Hepatocyte (in vitro differentiated cells): ENCODE results near the gene POC1A. TPM values are rescaled to one million over a fixed set of nuclear protein-coding genes. Genes with fewer than 3 reads are reported as not detected.
"Not testable (repeated sequence)": the region's sequence is repeated elsewhere in the genome, so short reads cannot be mapped to it uniquely, and the experiment has no call there.

Experiments used
- DNase-seq: peaks from one replicate; pipeline ENCODE4 v3.0.0-alpha.2; 2016; ENCODE audit warnings: low spot score
- H2AFZ ChIP-seq: fragments of 200-600 bp; sonication (generic); 2 replicates; pipeline ENCODE4 v1.6.0; 2016; ENCODE audit warnings: antibody characterized with exemption, mild to moderate bottlenecking
- H3K27ac ChIP-seq: fragments of 200-600 bp; sonication (generic); 2 replicates; pipeline ENCODE4 v1.5.1; 2016; ENCODE audit warnings: mild to moderate bottlenecking
- H3K27me3 ChIP-seq: fragments of 200-600 bp; sonication (generic); 2 replicates; pipeline ENCODE4 v1.6.1; 2016
- H3K36me3 ChIP-seq: fragments of 200-600 bp; sonication (generic); replicated peaks from 2 replicates; pipeline ENCODE4 v1.5.1; 2016; ENCODE audit warnings: low read depth; ENCODE audit not compliant: insufficient read depth
- H3K4me1 ChIP-seq: fragments of 200-600 bp; sonication (generic); 2 replicates; pipeline ENCODE4 v1.5.1; 2016; ENCODE audit warnings: mild to moderate bottlenecking, moderate library complexity; ENCODE audit not compliant: insufficient read depth
- H3K4me2 ChIP-seq: fragments of 200-600 bp; sonication (generic); 2 replicates; pipeline ENCODE4 v1.6.0; 2016
- H3K4me3 ChIP-seq: fragments of 200-600 bp; sonication (generic); 2 replicates; pipeline ENCODE4 v1.5.1; 2016; ENCODE audit warnings: mild to moderate bottlenecking
- H3K79me2 ChIP-seq: fragments of 200-600 bp; sonication (generic); 2 replicates; pipeline ENCODE4 v1.6.0; 2017; ENCODE audit warnings: mild to moderate bottlenecking
- H3K9me2 ChIP-seq: fragments of 200-600 bp; sonication (generic); replicated peaks from 2 replicates; pipeline ENCODE4 v1.6.0; 2017; ENCODE audit warnings: mild to moderate bottlenecking; ENCODE audit not compliant: insufficient read depth
- H3K9me3 ChIP-seq: fragments of 200-600 bp; sonication (generic); 2 replicates; pipeline ENCODE4 v1.5.1; 2016; ENCODE audit warnings: low read depth, mild to moderate bottlenecking
- H4K20me1 ChIP-seq: fragments of 200-600 bp; sonication (generic); 2 replicates; pipeline ENCODE4 v1.6.0; 2016; ENCODE audit warnings: mild to moderate bottlenecking; ENCODE audit not compliant: insufficient read depth, poor library complexity, severe bottlenecking
- CTCF ChIP-seq: fragments of 200-600 bp; sonication (generic); IDR thresholded peaks from 2 replicates; pipeline ENCODE4 v1.5.1; 2016; ENCODE audit warnings: antibody characterized with exemption, mild to moderate bottlenecking; ENCODE audit not compliant: poor library complexity
- EZH2 ChIP-seq: fragments of 200-600 bp; sonication (generic); IDR thresholded peaks from 2 replicates; pipeline ENCODE4 v1.6.1; 2016; ENCODE audit warnings: antibody characterized with exemption, mild to moderate bottlenecking, borderline replicate concordance
- EZH2phosphoT487 ChIP-seq: fragments of 200-600 bp; sonication (generic); IDR thresholded peaks from one replicate; pipeline ENCODE4 v1.6.1; 2018; ENCODE audit warnings: antibody characterized with exemption, mild to moderate bottlenecking, low read depth, moderate library complexity; ENCODE audit not compliant: unreplicated experiment, severe bottlenecking
- WGBS: methylation state at CpG from one replicate; pipeline ENCODE4 v1.1.6; 2016; ENCODE audit warnings: low lambda C conversion rate; ENCODE audit errors: missing lambda C conversion rate; 5-methylcytosine and 5-hydroxymethylcytosine counted together
- polyA plus RNA-seq: library from polyadenylated mRNA; unstranded; fragments of >200 nt; fragmentation: Nextera tagmentation; extraction: Ambion mirVana; gene quantifications from 2 replicates; pipeline ENCODE4 v1.2.1, GENCODE V29; 2016
- total RNA-seq: library from RNA; depleted of rRNA; stranded (reverse); fragments of >200 nt; gene quantifications from 2 replicates; pipeline ENCODE4 v1.2.3, GENCODE V29; 2014

Gene POC1A
- total and polyA plus RNA-seq, 2 experiments from 2014 or later, result 2.6 to 3.7 TPM

- Histone ChIP-seq H4K20me1 (no peaks in the 10 kb centered on the region), H3K9me2 (no peaks in the 10 kb centered on the region), H3K4me1 (peaks cover 21% of the 10 kb centered on the region), H3K27ac (peak overlapping the region; percentile 31), H2AFZ (no peak overlapping the region), H3K4me3 (no peak overlapping the region), H3K79me2 (no peaks in the 10 kb centered on the region), H3K4me2 (no peak overlapping the region), H3K9me3 (no peaks in the 10 kb centered on the region), H3K36me3 (no peaks in the 10 kb centered on the region), H3K27me3 (no peaks in the 10 kb centered on the region)
- TF ChIP-seq EZH2, result no peak
- TF ChIP-seq CTCF, result no peak
- TF ChIP-seq EZH2phosphoT487, result no peak
- 66% methylated on average over 12 of the region's 12 CpGs for WGBS
- DNase-seq, result peak; percentile 53
These were observed 107.9 kb downstream of the POC1A start for GRCh38 chr3:52046186-52046901.

GRCh38 chr3:52044869-52045619, 109.2 kb downstream of the POC1A start:
- Histone ChIP-seq H3K27me3 (no peaks in the 10 kb centered on the region), H3K9me3 (no peaks in the 10 kb centered on the region), H2AFZ (no peak overlapping the region), H3K4me2 (no peak overlapping the region), H3K79me2 (no peaks in the 10 kb centered on the region), H3K36me3 (no peaks in the 10 kb centered on the region), H3K27ac (peak overlapping the region; percentile 51), H3K9me2 (no peaks in the 10 kb centered on the region), H4K20me1 (no peaks in the 10 kb centered on the region), H3K4me3 (no peak overlapping the region), H3K4me1 (peaks cover 21% of the 10 kb centered on the region)
- no peak for TF ChIP-seq EZH2phosphoT487
- no peak for TF ChIP-seq EZH2
- DNase-seq, result no peak
- 86% methylated on average over 16 of the region's 18 CpGs for WGBS

- Histone ChIP-seq H2AFZ (no peak overlapping the region), H3K9me2 (no peaks in the 10 kb centered on the region), H3K27ac (no peak overlapping the region), H3K9me3 (no peaks in the 10 kb centered on the region), H3K4me3 (no peak overlapping the region), H3K27me3 (no peaks in the 10 kb centered on the region), H4K20me1 (no peaks in the 10 kb centered on the region), H3K4me1 (peaks cover 21% of the 10 kb centered on the region), H3K36me3 (no peaks in the 10 kb centered on the region), H3K79me2 (no peaks in the 10 kb centered on the region), H3K4me2 (no peak overlapping the region)
- WGBS, result 79% methylated on average over 6 of the region's 6 CpGs
- DNase-seq, result no peak
- TF ChIP-seq CTCF (no peak), EZH2 (no peak), EZH2phosphoT487 (no peak)
These were observed 110.5 kb downstream of the POC1A start for GRCh38 chr3:52043750-52044149.

- DNase-seq, result not testable (repeated sequence)
- WGBS, result 100% methylated on average over 1 of the region's 1 CpG
These were observed 111.2 kb downstream of the POC1A start for GRCh38 chr3:52043039-52043438.

More at GRCh38 chr3:52043039-52043438, 111.2 kb downstream of the POC1A start:
- H2AFZ ChIP-seq, H4K20me1 ChIP-seq, H3K4me2 ChIP-seq, H3K9me3 ChIP-seq, H3K4me3 ChIP-seq, H3K9me2 ChIP-seq, H3K27ac ChIP-seq, H3K79me2 ChIP-seq, H3K36me3 ChIP-seq, H3K27me3 ChIP-seq: not testable (repeated sequence)
- H3K4me1 ChIP-seq, result peaks cover 21% of the 10 kb centered on the region
